Measurements from ENCODE around the gene TRABD2B. TPM values are rescaled to one million over a fixed set of nuclear protein-coding genes. Genes with fewer than 3 reads are reported as not detected.

The TRABD2B gene
- total and polyA plus RNA-seq, 2 of the 13 experiments (the other 11 are each of a cell fraction or from before 2014, with no cell fraction given): 0.04 TPM; not detected in 1

GRCh38 chr1:47866601-47867437 lies 130.4 kb downstream of the TRABD2B start (continued):
- TF ChIP-seq HNF1A (IDR thresholded peaks at IDR 0.05; ENCODE audit: low read depth): peak; percentile 56; the same call in 1 of the 2 replicates
- peak; percentile 42; the same call in 1 of the 2 replicates for TF ChIP-seq HNF1A (CRISPR knock-in tag; IDR thresholded peaks at IDR 0.05; ENCODE audit: borderline replicate concordance)
- TF ChIP-seq IRF1 (CRISPR knock-in tag; IDR thresholded peaks at IDR 0.05; ENCODE audit: low read depth): no peak
- TF ChIP-seq SOX5 (CRISPR knock-in tag; IDR thresholded peaks at IDR 0.05; ENCODE audit: borderline replicate concordance): peak; percentile 82
- peak; percentile 85 for TF ChIP-seq ZNF556 (CRISPR knock-in tag; IDR thresholded peaks at IDR 0.05; ENCODE audit: borderline replicate concordance)
- TF ChIP-seq HMGA1 (CRISPR knock-in tag; conservative IDR thresholded peaks at IDR 0.05): no peak
- peak; percentile 92 for TF ChIP-seq IRF2 (CRISPR knock-in tag; IDR thresholded peaks at IDR 0.05)
- no peak for TF ChIP-seq ZBTB46 (CRISPR knock-in tag; IDR thresholded peaks at IDR 0.05; ENCODE audit: borderline replicate concordance)
- 0 out of 2 replicates have a peak, but pooled peaks have one; percentile 54 for TF ChIP-seq ZNF878 (CRISPR knock-in tag; IDR thresholded peaks at IDR 0.05)
- peak; percentile 41; the same call in 1 of the 2 replicates for TF ChIP-seq YEATS2 (CRISPR knock-in tag; IDR thresholded peaks at IDR 0.05; ENCODE audit: borderline replicate concordance)
- peak; percentile 86 for TF ChIP-seq FOSL2 (CRISPR knock-in tag; IDR thresholded peaks at IDR 0.05)
- TF ChIP-seq JUN (CRISPR knock-in tag; IDR thresholded peaks at IDR 0.05): peak; percentile 53; the same call in 1 of the 2 replicates
- 0 out of 2 replicates have a peak, but pooled peaks have one; percentile 30 for TF ChIP-seq HIVEP1 (CRISPR knock-in tag; IDR thresholded peaks at IDR 0.05)
- 0 out of 2 replicates have a peak, but pooled peaks have one; percentile 37 for TF ChIP-seq ELF4 (CRISPR knock-in tag; IDR thresholded peaks at IDR 0.05; ENCODE audit: borderline replicate concordance)
- TF ChIP-seq GFI1 (CRISPR knock-in tag; IDR thresholded peaks at IDR 0.05; ENCODE audit: borderline replicate concordance): peak; percentile 69; the same call in 1 of the 2 replicates
- TF ChIP-seq NONO (IDR thresholded peaks at IDR 0.05): no peak
- peak; percentile 80; the same call in 1 of the 2 replicates for TF ChIP-seq NONO (CRISPR knock-in tag; conservative IDR thresholded peaks at IDR 0.05)
- peak; percentile 84 for TF ChIP-seq HOMEZ (CRISPR knock-in tag; IDR thresholded peaks at IDR 0.05; ENCODE audit: low read depth)
- peak; percentile 87 for TF ChIP-seq FOXK1 (CRISPR knock-in tag; IDR thresholded peaks at IDR 0.05; ENCODE audit: borderline replicate concordance, low read depth)
